NB4 (cell line): ENCODE results near the gene VANGL2.
A peak's percentile ranks its signal among the peaks of the same experiment; 100 is the strongest.

ENCODE experiments used
- DNase-seq: peaks from one replicate; pipeline ENCODE4 v3.0.0; 2010; ENCODE audit warnings: low read depth
- H3K4me3 ChIP-seq: one replicate; pipeline ENCODE4 v1.5.1; 2011; ENCODE audit warnings: mild to moderate bottlenecking, low read depth, low read length, moderate library complexity
- CTCF ChIP-seq: IDR thresholded peaks from one replicate; pipeline ENCODE4 v1.5.1; 2012; ENCODE audit warnings: low read depth, low read length
- MAX ChIP-seq: IDR thresholded peaks from 2 replicates; pipeline ENCODE4 v1.6.1; 2011; ENCODE audit warnings: low read depth, low read length
- MYC ChIP-seq: IDR thresholded peaks from 2 replicates; pipeline ENCODE4 v1.6.1; 2011; ENCODE audit warnings: low read depth, low read length
- POLR2A ChIP-seq: IDR thresholded peaks from 2 replicates; pipeline ENCODE4 v1.6.1; 2011; ENCODE audit warnings: mild to moderate bottlenecking; ENCODE audit not compliant: insufficient read length; ENCODE audit errors: extremely low read depth

VANGL2 gene

GRCh38 chr1:160416369-160416768, 16.0 kb downstream of the VANGL2 start:
- TF ChIP-seq CTCF, result peak; percentile 52
- TF ChIP-seq POLR2A, result no peak
- DNase-seq, result peak; percentile 39
- no peak overlapping the region for H3K4me3 ChIP-seq

GRCh38 chr1:160418483-160418882, 18.1 kb downstream of the VANGL2 start:
- DNase-seq, result no peak
- TF ChIP-seq MYC, result no peak
- no peak for TF ChIP-seq CTCF
- no peak for TF ChIP-seq POLR2A
- no peak for TF ChIP-seq MAX
- no peak overlapping the region for H3K4me3 ChIP-seq

GRCh38 chr1:160419150-160419837, 18.9 kb downstream of the VANGL2 start:
- DNase-seq, result no peak
- H3K4me3 ChIP-seq, result no peak overlapping the region
- TF ChIP-seq MAX (no peak), MYC (no peak), CTCF (no peak), POLR2A (no peak)

- H3K4me3 ChIP-seq, result no peak overlapping the region
- DNase-seq, result no peak
- TF ChIP-seq MAX (no peak), MYC (no peak), CTCF (no peak), POLR2A (no peak)
Measured at GRCh38 chr1:160419838-160420169, 19.4 kb downstream of the VANGL2 start.

GRCh38 chr1:160420881-160421842, 20.8 kb downstream of the VANGL2 start:
- no peak for TF ChIP-seq POLR2A
- no peak for TF ChIP-seq CTCF
- TF ChIP-seq MYC, result no peak
- no peak for TF ChIP-seq MAX
- H3K4me3 ChIP-seq, result no peak overlapping the region
- DNase-seq, result no peak
